ENCODE results near the gene TRMT10A. TPM values are rescaled to one million over a fixed set of nuclear protein-coding genes. Genes with fewer than 3 reads are reported as not detected.
"Not testable (repeated sequence)": the region's sequence is repeated elsewhere in the genome, so short reads cannot be mapped to it uniquely, and the experiment has no call there.

The TRMT10A gene
- total and polyA plus RNA-seq, 9 donors, result 6.3 to 11.3 (median 9.6) TPM

GRCh38 chr4:99564921-99565320 is 1.1 kb upstream of the TRMT10A start:
- Histone ChIP-seq H3K9me3 (replicated peaks; ENCODE audit: control insufficient read depth, low read depth, low read length) (no peaks in the 10 kb centered on the region), H3K4me3 (ENCODE audit: low read length) (no peak overlapping the region), H3K4me1 (ENCODE audit: control insufficient read depth, insufficient read depth, low read length) (peaks cover 7% of the 10 kb centered on the region), H3K36me3 (ENCODE audit: control insufficient read depth, insufficient read depth, low read length) (no peaks in the 10 kb centered on the region), H3K27me3 (ENCODE audit: control insufficient read depth, insufficient read depth, low read length) (no peaks in the 10 kb centered on the region), H3K27ac (ENCODE audit: low read length) (peak overlapping the region; percentile 96)
- DNase-seq, result peak; percentile 85

- H3K4me3 ChIP-seq (ENCODE audit: low read length), result no peak overlapping the region
Observed at GRCh38 chr4:99552872-99553271, 11.0 kb downstream of the TRMT10A start.

DNA sequence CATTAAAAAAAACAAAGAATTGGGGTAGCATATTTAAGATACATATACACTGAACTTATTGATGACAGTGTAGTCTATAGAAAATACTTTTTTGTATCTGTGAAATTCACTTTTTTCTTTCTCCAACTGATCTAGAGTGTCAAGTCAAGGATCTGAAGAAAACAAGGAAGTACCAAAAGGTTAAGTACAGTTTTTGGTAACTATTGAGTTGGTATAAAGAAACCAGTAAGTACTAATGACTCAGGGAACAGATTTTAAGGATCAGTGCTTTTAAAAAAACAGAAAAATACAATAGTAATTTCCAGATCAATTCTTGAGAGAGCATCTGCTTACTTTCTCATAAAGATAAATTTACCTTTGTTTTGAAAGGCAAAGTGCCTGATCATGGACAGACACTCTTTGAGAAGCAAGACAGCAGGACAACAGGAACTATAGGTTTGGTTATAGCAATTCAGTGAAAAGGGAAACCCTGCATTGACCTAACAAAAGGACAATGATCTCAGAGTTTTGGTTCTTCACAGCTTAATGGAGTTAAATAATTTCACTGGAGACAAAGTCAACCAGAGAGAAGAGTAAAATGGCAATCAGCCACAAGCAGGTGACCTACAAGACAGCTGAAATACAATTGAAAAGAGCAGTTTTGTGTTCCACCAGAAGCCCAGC is 23.4 kb downstream of the TRMT10A start:
- no peaks in the 10 kb centered on the region for H3K9me3 ChIP-seq (replicated peaks; ENCODE audit: control insufficient read depth, low read depth, low read length)
- H3K27me3 ChIP-seq (ENCODE audit: control insufficient read depth, insufficient read depth, low read length), result no peaks in the 10 kb centered on the region
- no peaks in the 10 kb centered on the region for H3K36me3 ChIP-seq (ENCODE audit: control insufficient read depth, insufficient read depth, low read length)
- H3K4me3 ChIP-seq (ENCODE audit: low read length), result no peak overlapping the region
- no peak for DNase-seq
- peaks cover 6% of the 10 kb centered on the region for H3K4me1 ChIP-seq (ENCODE audit: control insufficient read depth, insufficient read depth, low read length)
- no peak overlapping the region for H3K27ac ChIP-seq (ENCODE audit: low read length)

More at GRCh38 chr4:99552872-99553271, 11.0 kb downstream of the TRMT10A start:
- no peak overlapping the region for H3K27ac ChIP-seq (ENCODE audit: low read length)
- no peaks in the 10 kb centered on the region for H3K9me3 ChIP-seq (replicated peaks; ENCODE audit: control insufficient read depth, low read depth, low read length)
- no CpG with 5 or more reads among the region's 2 CpGs for WGBS (ENCODE audit: insufficient coverage)
- no peak for DNase-seq
- no peaks in the 10 kb centered on the region for H3K27me3 ChIP-seq (ENCODE audit: control insufficient read depth, insufficient read depth, low read length)
- H3K36me3 ChIP-seq (ENCODE audit: control insufficient read depth, insufficient read depth, low read length), result peaks cover 2% of the 10 kb centered on the region
- no peaks in the 10 kb centered on the region for H3K4me1 ChIP-seq (ENCODE audit: control insufficient read depth, insufficient read depth, low read length)

DNA sequence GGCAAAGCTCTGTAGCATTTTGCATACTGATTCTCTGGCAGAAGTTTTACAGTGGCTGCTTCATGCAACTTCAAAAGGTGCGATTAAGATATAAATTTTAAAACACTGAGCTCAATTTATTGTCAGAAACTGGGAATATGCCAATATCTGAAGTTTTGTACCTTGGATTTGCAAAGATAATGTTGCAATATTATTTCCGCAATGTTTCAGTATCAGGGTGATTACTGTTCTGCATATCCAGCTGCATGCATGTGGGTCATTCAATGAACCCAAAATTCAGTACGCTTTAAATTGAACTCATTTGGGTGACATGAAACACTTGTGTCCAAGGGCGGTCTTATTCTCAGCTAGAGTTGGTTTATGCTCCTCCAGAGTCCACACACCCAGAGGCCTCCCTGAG is 26.2 kb downstream of the TRMT10A start:
- peaks cover 6% of the 10 kb centered on the region for H3K4me1 ChIP-seq (ENCODE audit: control insufficient read depth, insufficient read depth, low read length)
- no peak for DNase-seq
- H3K4me3 ChIP-seq (ENCODE audit: low read length), result no peak overlapping the region
- WGBS (ENCODE audit: insufficient coverage), result 94% methylated on average over 4 of the region's 4 CpGs
- no peaks in the 10 kb centered on the region for H3K27me3 ChIP-seq (ENCODE audit: control insufficient read depth, insufficient read depth, low read length)
- H3K36me3 ChIP-seq (ENCODE audit: control insufficient read depth, insufficient read depth, low read length), result no peaks in the 10 kb centered on the region
- H3K9me3 ChIP-seq (replicated peaks; ENCODE audit: control insufficient read depth, low read depth, low read length), result no peaks in the 10 kb centered on the region
- no peak overlapping the region for H3K27ac ChIP-seq (ENCODE audit: low read length)

GRCh38 chr4:99536848-99537247 is 27.0 kb downstream of the TRMT10A start:
- Histone ChIP-seq H3K4me1 (ENCODE audit: control insufficient read depth, insufficient read depth, low read length) (peaks cover 6% of the 10 kb centered on the region), H3K4me3 (ENCODE audit: low read length) (no peak overlapping the region), H3K27me3 (ENCODE audit: control insufficient read depth, insufficient read depth, low read length) (no peaks in the 10 kb centered on the region), H3K27ac (ENCODE audit: low read length) (no peak overlapping the region), H3K9me3 (replicated peaks; ENCODE audit: control insufficient read depth, low read depth, low read length) (no peaks in the 10 kb centered on the region), H3K36me3 (ENCODE audit: control insufficient read depth, insufficient read depth, low read length) (no peaks in the 10 kb centered on the region)
- no CpG with 5 or more reads among the region's 2 CpGs for WGBS (ENCODE audit: insufficient coverage)
- no peak for DNase-seq

DNA sequence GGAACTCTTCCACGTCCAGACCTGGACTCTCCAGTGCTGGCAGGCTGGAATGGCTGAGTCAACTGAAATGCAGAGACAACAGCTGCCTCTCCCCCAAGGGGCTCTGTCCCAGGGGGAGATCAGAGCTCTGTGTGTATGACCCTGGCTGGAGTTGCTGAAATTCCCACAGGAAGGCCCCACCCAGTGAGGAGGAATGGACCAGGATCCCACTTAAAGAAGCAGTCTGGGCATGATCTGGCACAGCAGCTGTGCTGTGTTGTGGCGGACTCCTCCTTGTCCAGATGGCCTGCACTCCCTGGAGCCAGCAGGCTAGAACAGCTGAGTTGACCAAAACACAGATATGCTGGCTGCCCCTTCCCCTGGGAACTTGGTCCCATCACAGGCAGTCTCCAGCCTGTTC is 27.6 kb downstream of the TRMT10A start:
- peaks cover 6% of the 10 kb centered on the region for H3K4me1 ChIP-seq (ENCODE audit: control insufficient read depth, insufficient read depth, low read length)
- WGBS (ENCODE audit: insufficient coverage), result 42% methylated on average over 2 of the region's 2 CpGs
- no peak overlapping the region for H3K27ac ChIP-seq (ENCODE audit: low read length)
- H3K36me3 ChIP-seq (ENCODE audit: control insufficient read depth, insufficient read depth, low read length), result no peaks in the 10 kb centered on the region
- peak; percentile 71 for DNase-seq
- no peaks in the 10 kb centered on the region for H3K27me3 ChIP-seq (ENCODE audit: control insufficient read depth, insufficient read depth, low read length)
- H3K4me3 ChIP-seq (ENCODE audit: low read length), result no peak overlapping the region
- H3K9me3 ChIP-seq (replicated peaks; ENCODE audit: control insufficient read depth, low read depth, low read length), result no peaks in the 10 kb centered on the region

- not testable (repeated sequence) for H3K36me3 ChIP-seq (ENCODE audit: control insufficient read depth, insufficient read depth, low read length); H3K4me3 ChIP-seq (ENCODE audit: low read length); H3K4me1 ChIP-seq (ENCODE audit: control insufficient read depth, insufficient read depth, low read length); H3K27me3 ChIP-seq (ENCODE audit: control insufficient read depth, insufficient read depth, low read length); DNase-seq; H3K27ac ChIP-seq (ENCODE audit: low read length); H3K9me3 ChIP-seq (replicated peaks; ENCODE audit: control insufficient read depth, low read depth, low read length)
- WGBS (ENCODE audit: insufficient coverage), result no CpG with 5 or more reads among the region's 3 CpGs
Observed at GRCh38 chr4:99534699-99535098, 29.1 kb downstream of the TRMT10A start.

DNA sequence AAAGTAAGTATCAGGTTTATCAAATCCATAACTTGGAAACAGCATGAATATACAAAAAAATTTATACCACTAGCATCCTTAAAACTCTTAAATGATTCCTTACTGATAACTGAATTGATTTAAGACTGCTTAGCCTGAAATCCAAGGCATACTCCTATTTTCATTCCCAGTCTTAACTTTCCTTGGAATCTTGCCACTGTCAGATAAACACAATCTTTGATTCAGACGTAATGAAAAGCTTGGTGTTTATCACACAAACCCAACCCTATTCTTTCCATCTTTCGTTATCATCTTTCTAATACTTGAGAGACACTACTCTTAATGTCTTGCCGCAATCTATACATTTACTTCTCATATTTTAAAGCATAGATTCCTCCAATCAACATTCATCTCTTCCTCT is 33.9 kb downstream of the TRMT10A start:
- peak; percentile 4 for DNase-seq
- WGBS (ENCODE audit: insufficient coverage), result 78% methylated on average over 2 of the region's 3 CpGs
- Histone ChIP-seq H3K4me3 (ENCODE audit: low read length) (no peak overlapping the region), H3K27ac (ENCODE audit: low read length) (no peak overlapping the region), H3K36me3 (ENCODE audit: control insufficient read depth, insufficient read depth, low read length) (no peaks in the 10 kb centered on the region), H3K27me3 (ENCODE audit: control insufficient read depth, insufficient read depth, low read length) (no peaks in the 10 kb centered on the region), H3K9me3 (replicated peaks; ENCODE audit: control insufficient read depth, low read depth, low read length) (no peaks in the 10 kb centered on the region), H3K4me1 (ENCODE audit: control insufficient read depth, insufficient read depth, low read length) (no peaks in the 10 kb centered on the region)

- H3K4me3 ChIP-seq (ENCODE audit: low read length), result no peak overlapping the region
- H3K27ac ChIP-seq (ENCODE audit: low read length), result no peak overlapping the region
- H3K36me3 ChIP-seq (ENCODE audit: control insufficient read depth, insufficient read depth, low read length), result no peaks in the 10 kb centered on the region
- H3K9me3 ChIP-seq (replicated peaks; ENCODE audit: control insufficient read depth, low read depth, low read length), result no peaks in the 10 kb centered on the region
- H3K27me3 ChIP-seq (ENCODE audit: control insufficient read depth, insufficient read depth, low read length), result no peaks in the 10 kb centered on the region
- peak; percentile 77 for DNase-seq
- no peaks in the 10 kb centered on the region for H3K4me1 ChIP-seq (ENCODE audit: control insufficient read depth, insufficient read depth, low read length)
Observed at GRCh38 chr4:99529228-99529627, 34.6 kb downstream of the TRMT10A start.

DNA sequence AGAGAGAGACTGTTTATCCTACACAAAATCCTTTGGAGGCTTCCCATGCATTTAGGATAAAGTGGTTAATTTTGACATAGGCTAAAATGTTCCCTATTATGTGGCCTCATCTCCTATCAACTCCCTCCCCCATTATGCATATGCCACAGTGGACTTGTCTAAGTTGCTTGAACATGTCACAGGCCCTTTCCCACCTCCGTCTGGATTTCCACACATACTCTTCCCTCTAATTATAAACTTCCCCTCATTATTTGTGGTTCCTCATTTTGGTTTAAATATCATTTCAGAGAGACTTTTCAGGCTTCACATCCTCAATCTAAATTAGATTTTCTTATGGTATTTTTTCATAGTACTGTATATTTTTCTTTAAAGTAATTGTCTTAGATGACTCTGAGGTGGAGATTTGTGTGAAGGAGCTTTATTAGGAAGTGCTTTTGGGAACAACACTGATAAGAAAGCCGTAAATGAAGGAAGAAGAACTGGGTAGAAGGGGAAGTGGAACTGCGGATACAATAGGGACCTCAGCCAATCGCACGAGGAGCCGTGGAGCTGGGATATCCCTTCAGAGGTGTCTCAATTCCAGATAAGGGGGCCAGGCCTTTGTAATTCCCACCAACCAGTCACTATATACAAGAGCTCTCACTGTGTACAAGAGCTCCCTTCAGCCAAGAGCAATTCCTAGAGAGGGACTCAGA is 45.1 kb downstream of the TRMT10A start:
- Histone ChIP-seq H3K4me1 (ENCODE audit: control insufficient read depth, insufficient read depth, low read length) (no peaks in the 10 kb centered on the region), H3K9me3 (replicated peaks; ENCODE audit: control insufficient read depth, low read depth, low read length) (no peaks in the 10 kb centered on the region), H3K4me3 (ENCODE audit: low read length) (no peak overlapping the region), H3K27ac (ENCODE audit: low read length) (no peak overlapping the region), H3K27me3 (ENCODE audit: control insufficient read depth, insufficient read depth, low read length) (no peaks in the 10 kb centered on the region), H3K36me3 (ENCODE audit: control insufficient read depth, insufficient read depth, low read length) (no peaks in the 10 kb centered on the region)
- DNase-seq, result peak; percentile 4
- WGBS (ENCODE audit: insufficient coverage), result no CpG with 5 or more reads among the region's 6 CpGs

Measured in muscle of leg (tissue), 11 donors.